IMR-90 (cell line): ENCODE measurements around the gene ERC2.

Experiments used
- CEBPB ChIP-seq: IDR thresholded peaks from 2 replicates; pipeline ENCODE4 v1.6.1; 2012; ENCODE audit warnings: low read depth, low read length, improper control_type of control experiment
- POLR2A ChIP-seq: IDR thresholded peaks from 2 replicates; pipeline ENCODE4 v1.6.1; 2012; ENCODE audit warnings: mild to moderate bottlenecking, low read depth, low read length
- TF ChIP-seq, protein P1 (sequence below): conservative IDR thresholded peaks from 2 replicates; pipeline ENCODE4 v1.5.1; 2012; ENCODE audit warnings: mild to moderate bottlenecking, low read depth, low read length, improper control_type of control experiment

DNA sequence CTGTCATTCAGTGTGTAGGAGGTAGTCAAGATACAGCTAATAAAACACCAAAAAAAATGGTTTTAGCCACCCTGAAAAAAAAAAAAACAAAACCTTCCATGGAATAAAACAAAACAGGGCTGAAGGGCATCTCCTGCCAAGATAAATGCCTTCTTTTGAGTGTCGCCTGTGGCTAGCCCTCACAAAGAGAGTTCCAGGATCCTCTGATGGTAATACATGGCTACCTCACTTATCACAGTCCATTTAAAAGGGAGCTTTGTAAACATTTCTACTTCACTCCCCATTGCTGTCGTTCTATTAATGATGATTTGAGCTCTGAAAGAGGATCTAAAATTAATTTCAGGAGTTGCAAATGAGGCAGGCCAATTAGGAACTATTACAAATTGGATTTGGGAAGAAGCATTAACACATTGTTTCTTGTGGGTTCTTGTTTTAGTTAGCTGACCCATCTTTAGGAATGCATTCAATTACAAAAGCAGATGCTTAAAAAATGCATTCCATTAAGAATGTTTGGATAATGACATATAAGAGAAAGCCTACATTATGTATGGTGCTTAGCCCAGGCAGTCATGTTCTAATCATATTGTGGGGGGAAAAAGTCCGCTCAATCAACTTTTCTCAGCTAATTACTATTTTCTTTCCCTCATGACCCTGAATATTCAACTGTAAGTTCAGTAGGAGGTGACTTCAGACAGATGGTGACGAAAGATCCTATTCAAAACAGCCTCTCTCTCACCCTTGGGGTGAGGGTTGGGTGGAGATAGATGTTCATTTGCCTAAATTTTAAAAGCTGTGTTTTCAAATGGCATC, 726.0 kb downstream of the ERC2 start:
- TF ChIP-seq, protein P1, sequence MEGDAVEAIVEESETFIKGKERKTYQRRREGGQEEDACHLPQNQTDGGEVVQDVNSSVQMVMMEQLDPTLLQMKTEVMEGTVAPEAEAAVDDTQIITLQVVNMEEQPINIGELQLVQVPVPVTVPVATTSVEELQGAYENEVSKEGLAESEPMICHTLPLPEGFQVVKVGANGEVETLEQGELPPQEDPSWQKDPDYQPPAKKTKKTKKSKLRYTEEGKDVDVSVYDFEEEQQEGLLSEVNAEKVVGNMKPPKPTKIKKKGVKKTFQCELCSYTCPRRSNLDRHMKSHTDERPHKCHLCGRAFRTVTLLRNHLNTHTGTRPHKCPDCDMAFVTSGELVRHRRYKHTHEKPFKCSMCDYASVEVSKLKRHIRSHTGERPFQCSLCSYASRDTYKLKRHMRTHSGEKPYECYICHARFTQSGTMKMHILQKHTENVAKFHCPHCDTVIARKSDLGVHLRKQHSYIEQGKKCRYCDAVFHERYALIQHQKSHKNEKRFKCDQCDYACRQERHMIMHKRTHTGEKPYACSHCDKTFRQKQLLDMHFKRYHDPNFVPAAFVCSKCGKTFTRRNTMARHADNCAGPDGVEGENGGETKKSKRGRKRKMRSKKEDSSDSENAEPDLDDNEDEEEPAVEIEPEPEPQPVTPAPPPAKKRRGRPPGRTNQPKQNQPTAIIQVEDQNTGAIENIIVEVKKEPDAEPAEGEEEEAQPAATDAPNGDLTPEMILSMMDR, result no peak
- TF ChIP-seq POLR2A (no peak), CEBPB (no peak)
